ENCODE data around the gene ERCC5. TPM values are rescaled to one million over a fixed set of nuclear protein-coding genes. Genes with fewer than 3 reads are reported as not detected.

Gene ERCC5
- total RNA-seq, 4 donors from 2014 or later: 60.5 to 102 (median 80.5) TPM

DNA sequence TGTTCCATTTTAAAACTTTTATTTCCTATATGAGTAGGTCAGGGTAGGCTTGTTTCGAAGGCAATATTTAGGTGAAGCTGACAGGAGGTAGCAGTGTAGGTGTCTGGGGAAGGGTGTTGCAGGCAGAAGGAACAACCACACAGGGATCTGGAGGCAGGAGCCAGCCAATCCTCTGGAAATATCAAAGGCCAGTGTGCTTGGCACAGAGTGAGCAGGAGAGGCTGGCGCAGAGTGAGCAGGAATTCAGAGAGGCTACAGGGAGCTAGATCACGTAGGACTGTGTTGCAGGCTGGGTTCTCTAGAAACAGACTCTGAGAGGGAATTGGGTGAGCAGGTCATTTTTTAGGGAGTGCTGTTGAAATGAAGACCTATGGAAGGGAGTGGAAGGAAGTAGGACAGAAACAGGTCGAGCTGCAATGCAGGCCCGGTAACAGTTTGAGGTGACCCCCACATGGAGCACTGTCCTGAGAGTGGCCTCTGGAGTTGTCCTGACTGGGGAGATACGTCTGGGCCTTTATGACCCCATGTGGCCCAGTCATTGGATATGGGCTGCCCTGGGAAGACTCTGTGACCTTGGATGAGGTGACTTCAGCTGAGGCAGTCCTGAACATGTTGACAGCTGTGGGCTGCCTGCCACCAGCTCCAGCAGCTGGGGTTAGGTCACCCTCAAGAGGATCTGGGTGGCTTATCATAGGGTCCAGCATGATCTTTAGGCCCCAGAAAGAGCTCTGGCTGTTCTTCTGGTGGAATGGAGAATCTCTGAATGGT is 51.7 kb downstream of the ERCC5 start:
- TF ChIP-seq, protein P1, sequence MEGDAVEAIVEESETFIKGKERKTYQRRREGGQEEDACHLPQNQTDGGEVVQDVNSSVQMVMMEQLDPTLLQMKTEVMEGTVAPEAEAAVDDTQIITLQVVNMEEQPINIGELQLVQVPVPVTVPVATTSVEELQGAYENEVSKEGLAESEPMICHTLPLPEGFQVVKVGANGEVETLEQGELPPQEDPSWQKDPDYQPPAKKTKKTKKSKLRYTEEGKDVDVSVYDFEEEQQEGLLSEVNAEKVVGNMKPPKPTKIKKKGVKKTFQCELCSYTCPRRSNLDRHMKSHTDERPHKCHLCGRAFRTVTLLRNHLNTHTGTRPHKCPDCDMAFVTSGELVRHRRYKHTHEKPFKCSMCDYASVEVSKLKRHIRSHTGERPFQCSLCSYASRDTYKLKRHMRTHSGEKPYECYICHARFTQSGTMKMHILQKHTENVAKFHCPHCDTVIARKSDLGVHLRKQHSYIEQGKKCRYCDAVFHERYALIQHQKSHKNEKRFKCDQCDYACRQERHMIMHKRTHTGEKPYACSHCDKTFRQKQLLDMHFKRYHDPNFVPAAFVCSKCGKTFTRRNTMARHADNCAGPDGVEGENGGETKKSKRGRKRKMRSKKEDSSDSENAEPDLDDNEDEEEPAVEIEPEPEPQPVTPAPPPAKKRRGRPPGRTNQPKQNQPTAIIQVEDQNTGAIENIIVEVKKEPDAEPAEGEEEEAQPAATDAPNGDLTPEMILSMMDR (IDR thresholded peaks at IDR 0.05; ENCODE audit: low read depth): no peak

DNA sequence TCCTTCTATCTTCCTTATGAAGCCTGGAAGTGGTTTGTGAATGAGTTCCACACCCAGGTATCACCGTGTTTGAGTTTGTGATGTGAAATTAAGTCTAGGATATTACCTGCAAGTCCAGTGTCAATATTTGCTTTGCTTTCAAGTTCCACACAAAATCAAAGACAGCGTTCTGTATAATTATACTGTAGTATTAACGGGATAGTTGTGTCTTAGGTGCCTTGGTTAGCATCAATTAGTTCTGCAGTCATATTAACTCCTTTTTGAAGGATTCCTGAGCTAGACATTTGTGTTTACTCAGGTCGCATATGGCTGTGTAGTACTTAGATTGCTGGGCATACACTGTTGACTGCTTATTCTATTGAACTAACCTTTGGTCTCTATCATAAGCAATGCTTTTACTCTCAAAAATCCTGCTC is 54.4 kb downstream of the ERCC5 start:
- TF ChIP-seq, protein P1 (IDR thresholded peaks at IDR 0.05; ENCODE audit: low read depth): no peak

DNA sequence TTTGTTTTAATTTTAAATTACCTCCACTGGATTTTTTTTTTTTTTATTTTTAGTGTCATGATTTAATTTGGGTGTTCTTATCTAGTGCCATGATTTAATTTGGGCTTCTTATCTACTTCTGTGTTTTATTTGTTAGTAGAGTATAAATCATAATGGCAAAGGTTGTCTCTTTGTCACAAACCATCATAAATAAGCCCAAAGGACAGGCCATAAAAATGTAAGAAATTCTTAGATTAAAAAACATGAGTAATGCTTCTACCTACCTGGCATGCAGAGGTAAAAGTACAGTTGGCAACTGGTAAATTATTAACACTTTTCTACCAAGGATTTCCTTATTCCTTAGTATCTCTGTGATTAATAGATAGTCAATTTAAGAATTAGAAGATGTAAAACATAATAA is 55.2 kb downstream of the ERCC5 start:
- TF ChIP-seq, protein P1 (IDR thresholded peaks at IDR 0.05; ENCODE audit: low read depth): no peak

DNA sequence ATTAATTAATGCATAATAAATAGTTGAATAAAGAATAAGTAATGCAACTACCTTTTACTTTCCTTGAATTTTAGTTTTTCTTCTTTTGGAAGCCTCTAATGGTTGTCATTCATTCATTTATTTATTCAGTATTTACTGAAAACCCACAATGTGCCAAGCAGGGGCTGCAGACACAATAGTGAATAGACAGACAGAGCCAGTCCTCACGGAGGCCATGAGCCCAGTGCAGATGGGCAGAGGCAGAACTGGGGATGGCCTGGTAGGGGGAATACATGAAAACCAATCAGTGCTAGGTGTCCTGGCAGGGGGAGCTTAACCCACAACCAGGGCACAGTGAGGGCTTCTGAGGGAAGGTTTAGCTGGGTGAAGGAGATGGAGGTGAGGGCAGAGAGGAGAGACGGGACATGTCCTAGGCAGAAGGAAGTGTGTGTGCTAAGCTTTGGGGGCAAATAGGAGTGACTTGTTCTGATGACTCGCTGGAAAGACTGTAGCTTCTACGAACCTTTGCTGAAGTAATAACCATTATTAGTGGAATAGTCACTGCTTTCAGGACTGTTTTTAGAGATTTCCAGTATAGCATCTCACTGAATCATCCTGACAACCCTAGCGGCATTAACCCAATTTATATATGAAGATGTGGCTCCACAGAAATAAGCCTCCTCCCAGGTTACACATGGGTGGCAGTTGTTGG is 55.9 kb downstream of the ERCC5 start:
- TF ChIP-seq, protein P1 (IDR thresholded peaks at IDR 0.05; ENCODE audit: low read depth): no peak

GRCh38 chr13:102902789-102903347 is 57.0 kb downstream of the ERCC5 start:
- TF ChIP-seq, protein P1 (IDR thresholded peaks at IDR 0.05; ENCODE audit: low read depth): no peak

DNA sequence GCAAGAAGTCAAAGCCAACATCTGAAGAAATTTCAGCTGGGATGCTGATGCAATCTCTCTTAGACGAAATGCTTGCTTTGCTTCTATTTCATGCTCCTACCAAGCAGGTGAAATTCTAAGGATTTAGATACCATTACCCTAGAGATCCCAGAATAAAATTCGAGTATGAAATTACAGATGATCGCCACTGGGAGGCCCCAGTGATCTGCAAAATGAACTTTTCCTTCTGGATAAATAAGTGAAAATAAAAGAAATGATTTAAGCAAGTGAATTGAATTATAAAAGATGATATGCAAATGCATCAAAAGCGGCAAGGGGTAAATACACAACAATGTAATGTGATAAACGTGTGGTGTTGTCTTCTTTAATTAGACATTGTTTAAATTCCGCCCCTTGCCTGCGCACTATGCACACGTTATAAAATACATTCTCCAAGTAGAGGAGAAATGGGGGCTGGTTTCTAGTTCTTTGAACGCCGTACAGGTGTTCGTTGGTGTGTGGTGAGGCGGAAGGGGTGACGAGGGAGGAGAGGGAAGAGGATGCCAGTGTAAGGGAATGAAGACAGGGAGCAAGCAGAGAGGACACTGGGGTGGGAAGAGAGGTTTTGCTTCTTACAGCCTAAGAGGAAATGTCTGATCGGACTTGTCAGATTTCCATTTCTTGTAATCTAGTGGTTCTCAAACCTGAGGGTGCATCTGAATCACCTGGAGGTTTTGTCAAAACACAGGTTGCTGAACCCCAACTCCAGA is 58.0 kb downstream of the ERCC5 start:
- TF ChIP-seq, protein P1 (IDR thresholded peaks at IDR 0.05; ENCODE audit: low read depth): no peak
